GM21423 (cell line): ENCODE measurements around the gene MAG.

Source experiments
- ATAC-seq: cut with Tn5 transposase; IDR thresholded peaks from one replicate; pipeline ENCODE4 v1.9.1; 2021; ENCODE audit warnings: mild to moderate bottlenecking, moderate library complexity; ENCODE audit not compliant: unreplicated experiment

The MAG gene

DNA sequence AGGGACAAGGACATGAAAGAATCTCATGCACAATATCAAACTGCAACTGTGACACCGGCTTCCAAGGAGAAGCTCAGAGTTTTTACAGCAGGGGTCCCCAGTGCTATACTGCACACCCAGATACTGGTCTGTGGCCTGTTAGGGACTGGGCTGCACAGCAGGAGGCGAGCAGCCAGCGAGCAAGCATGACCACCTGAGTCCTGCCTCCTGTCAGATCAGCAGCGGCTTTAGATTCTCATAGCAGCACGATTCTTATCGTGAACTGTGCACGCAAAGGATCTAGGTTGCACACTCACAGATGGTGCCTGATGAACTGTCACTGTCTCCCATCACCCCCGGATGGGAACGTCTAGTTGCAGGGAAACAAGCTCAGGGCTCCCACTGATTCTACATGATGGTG, 23.9 kb downstream of the MAG start:
- ATAC-seq: no peak

DNA sequence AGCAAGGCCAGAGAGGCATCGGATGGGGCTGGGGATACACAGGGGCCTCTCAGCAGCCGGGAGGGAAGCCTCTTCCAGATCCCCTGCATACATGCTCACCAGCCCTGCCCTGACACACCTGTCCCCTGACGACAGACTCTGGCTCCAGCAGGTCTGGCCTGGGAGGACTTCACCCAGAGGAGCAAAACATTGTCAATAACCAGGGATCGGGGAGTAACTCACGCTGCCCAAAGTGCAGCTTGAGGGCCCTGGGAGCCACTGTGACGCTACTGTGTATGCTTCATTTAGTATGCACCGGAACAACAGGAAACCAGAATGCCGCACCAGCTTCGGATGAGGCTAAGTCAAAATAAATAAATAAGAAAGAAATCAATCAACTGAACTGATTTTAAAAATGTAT, 24.6 kb downstream of the MAG start:
- no peak for ATAC-seq

DNA sequence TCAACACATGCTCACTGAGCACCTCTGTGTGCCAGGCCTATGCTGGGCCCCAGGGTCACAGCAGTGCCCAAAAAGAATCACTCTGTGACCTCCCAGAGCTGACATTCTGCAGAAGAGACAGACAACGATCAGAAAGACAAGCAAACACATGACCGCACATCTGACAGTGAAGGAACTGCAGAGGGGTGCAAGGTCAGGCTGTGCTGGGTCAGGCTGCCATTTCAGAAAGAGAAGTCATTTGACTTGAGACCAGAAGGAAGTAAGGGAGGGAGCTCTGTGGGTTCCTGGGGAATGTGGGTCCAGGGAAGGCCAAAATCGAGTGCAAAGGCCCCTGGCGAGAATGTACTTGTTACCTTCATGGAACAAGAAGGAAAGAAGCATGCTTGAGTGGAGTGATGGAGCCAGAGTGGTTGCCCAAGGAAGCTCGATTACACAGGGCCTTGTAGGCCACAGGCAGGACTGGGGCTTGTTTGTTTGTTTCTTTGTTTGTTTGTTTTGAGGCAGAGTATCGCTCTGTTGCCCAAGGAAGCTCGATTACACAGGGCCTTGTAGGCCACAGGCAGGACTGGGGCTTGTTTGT, 25.6 kb downstream of the MAG start:
- ATAC-seq: no peak

DNA sequence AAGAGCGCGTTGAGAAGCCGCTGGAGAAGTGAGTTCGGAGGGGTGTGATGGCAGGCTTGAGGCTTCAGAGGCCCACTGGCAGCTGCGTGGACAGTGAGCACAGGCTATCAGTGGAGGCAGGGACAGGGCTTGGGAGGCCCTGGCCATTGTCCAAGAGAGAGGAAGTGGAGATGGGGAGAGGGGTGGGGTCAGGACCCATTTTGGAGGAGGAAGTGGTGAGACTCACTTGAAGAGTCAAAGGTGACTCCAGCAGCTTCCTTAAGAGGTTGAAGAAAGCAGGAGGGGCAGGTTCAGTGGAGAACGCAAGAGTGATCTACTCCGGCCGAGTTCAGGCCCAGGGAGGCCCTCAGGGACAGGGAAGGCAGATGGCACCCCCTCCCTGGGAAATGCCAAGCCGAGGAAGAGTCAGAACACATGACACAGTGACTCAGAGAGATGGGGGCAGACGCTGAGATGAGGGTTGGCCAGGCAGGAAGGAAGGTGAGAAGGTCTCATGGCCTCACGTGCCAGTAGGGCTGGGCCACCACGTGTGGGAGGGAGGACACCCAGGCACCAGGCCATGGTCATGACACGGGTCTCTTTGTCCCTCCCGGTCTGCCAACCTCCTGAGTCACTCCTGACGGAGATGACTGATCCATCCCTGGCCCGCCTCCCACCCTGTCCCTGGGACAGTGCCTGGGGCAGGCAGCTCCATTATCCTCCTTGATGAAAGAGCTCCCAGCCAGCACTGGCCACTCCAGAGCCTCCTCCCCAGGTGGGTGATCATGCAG, 26.9 kb downstream of the MAG start:
- no peak for ATAC-seq

DNA sequence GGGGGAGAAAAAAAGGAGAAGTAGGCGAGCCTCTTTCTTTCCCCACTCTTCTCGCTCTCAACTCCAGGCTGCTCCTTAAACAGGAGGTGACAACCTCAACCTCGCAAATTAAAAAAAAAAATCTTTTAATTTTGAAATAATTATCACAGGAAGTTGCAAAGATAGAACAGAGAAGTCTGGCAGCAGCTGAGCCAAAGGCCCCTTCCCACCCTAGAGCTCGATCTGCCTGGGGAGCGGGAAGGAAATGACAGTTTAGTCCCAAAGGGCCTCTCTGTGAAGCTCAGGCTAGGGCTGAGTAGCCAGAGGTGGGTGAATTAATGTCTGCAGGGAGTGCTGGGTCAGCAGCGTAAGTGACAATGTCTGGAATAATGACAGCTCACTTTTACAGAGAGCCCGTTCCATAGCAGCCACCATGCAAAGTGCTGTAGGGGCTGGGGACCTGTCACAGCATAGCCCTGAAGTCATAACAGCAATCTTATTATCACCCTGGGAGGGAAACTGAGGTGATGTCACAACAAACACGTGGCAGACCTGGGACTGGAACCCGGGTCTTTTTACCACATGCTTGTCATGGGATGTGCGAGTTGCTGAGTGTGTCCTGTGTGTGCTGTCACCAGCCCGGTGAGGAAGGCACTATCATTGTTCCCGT, 28.2 kb downstream of the MAG start:
- no peak for ATAC-seq

DNA sequence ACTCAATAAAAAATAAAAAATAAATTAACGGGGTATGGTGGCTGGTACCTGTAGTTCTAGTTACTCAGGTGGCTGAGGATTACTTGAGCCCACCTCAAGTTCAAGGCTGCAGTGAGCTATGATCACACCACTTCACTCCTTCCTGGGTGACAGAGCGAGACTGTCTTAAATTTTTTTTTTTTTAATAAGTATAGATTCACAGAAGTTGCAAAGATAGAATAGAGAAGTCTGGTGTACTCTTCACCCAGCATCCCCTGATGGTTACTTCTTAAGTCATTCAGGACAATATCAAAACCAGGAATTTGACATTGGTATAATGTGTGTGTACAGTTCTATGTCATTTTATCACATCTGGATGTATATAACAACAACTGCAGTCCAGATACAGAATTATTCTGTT, 29.3 kb downstream of the MAG start:
- no peak for ATAC-seq

DNA sequence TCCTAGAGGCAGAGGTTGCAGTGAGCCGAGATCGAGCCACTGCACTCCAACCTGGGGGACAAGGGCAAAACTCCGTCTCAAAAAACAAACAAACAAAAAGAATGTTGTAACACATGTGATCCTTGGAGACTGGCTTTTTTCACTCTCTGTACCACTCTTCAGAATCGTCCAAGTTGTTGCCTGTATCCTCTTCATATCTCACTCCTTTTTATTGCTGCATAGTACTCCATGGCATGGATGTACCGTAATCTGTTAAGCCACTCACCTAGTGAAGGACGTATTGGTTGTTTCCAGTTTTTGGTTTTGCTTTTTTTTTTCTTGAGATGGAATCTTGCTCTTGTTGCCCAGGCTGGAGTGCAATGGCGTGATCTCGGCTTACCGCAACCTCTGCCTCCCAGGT, 30.1 kb downstream of the MAG start:
- ATAC-seq: no peak

DNA sequence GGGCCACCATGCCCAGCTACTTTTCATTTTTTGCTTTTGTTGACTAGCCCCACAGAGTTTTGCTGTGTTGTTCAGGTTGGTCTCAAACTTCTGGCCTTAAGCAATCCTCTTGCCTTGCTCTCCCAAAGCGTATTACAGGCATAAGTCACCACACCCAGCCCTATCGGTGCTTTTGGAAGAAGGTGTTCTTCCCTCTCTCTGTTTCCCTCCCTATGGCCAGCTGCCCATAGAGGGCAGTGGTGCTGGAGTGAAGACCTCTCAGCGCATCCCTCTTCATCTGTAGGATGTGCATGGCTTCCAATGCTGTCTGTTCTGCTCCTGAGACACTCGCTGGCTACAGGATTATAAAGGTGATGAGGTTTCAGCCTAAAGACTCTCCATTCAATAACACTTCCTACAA, 35.7 kb downstream of the MAG start:
- no peak for ATAC-seq

DNA sequence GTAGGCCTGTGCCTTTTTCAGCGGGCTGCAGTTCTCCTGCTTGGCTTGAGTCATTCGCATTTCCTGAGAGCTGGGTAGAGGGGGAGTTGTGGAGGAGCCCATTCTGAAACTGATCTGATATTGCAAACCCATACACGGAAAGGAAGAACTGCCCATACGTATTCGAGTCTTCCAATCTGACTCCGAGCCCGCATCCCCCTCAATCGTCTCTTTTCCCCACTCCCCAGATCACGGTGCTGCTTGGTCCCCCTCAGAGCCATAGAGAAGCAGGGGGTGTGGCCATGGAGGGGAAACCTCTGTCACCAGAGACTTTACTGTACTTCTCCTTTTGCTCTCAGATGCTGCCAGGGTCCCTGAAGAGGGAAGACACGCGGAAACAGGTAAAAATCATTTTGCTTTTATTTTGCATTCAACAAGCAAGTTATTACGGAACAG, 36.9 kb downstream of the MAG start, which contains the start of gene CD22:
Gene CD22, plus strand, starts transcription at position 337 of the 435 bp plus-strand sequence. CDS start 2,854 bp downstream, outside the sequence.
- no peak for ATAC-seq

DNA sequence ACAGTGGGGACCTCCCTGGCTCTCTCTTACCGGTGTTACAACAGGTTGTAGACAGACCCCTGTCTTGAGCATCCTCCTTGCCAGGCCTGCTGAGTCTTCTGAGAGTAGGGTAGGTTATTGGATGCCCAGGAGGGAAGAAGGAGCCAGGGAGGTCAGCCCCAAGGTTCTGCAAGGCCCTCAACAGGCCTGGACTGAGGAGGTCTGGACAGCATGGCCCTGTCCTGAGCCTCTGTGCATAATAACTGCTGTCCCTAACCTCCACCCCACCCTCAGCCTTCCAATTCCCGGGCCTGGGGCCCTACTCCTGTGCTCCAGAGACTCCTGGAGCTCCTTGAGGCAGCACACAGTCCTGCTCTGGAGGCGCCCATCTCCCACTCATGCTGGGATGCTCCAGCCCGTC, 37.4 kb downstream of the MAG start:
- ATAC-seq: no peak

DNA sequence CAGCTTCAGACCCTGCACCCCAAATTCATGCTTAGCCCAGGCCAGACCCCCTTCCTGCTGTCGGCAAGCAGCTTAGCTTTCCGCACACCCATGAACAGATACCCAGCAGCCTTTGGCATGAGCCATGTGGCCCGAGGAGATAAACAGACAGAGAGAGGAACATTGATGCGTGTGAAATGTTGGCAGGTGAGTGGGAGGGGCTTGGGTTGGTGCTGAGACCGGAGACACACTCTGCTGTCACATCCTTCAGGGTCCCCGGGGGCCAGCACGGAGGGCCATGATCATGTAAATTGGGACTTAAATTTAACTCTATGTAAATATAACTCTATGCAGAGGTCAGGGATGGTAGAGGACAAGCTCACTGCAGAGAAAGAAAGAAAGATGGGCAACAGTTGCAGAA, 38.5 kb downstream of the MAG start:
- peak; percentile 56 for ATAC-seq

DNA sequence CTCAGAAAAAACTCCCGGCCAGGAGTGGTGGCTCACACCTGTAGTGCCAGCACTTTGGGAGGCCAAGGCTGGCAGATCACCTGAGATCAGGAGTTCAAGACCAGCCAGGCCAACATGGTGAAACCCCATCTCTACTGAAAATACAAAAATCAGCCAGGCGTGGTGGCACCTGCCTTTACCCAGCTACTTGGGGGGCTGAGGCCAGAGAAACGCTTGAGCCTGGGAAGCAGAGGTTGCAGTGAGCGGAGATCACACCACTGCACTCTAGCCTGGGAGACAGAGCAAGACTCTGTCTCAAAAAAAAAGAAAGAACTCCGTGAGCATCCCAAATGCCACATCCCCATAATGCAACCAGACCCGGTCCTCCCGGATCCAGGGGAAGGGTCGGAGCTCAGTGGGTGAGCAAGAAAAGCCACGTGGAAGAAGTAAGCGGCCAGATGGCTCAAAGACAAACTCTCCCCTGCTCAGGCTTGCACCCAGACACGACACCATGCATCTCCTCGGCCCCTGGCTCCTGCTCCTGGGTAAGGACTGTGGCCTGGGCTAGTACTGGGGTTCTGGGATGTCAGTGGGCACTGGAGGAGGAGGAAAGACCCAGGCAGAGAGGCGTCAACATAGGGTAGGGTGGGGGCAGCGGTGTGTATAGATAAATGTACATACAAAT, 39.7 kb downstream of the MAG start:
- ATAC-seq: no peak

DNA sequence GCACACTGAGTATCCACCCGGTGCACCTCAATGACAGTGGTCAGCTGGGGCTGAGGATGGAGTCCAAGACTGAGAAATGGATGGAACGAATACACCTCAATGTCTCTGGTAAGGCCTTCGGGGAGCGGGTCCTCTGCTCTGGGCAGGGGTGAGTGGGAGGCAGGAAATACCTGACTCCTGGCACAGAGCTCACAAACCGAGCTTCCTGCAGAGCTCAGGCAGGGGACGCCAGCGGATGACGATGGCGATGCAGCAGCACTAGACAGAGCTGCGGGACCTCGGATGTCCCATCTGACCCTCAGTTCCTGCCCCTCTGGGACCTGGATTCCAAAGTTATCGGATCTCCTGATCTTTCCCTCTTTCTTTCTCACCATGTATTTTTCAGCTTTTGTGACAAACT, 40.9 kb downstream of the MAG start:
- no peak for ATAC-seq

DNA sequence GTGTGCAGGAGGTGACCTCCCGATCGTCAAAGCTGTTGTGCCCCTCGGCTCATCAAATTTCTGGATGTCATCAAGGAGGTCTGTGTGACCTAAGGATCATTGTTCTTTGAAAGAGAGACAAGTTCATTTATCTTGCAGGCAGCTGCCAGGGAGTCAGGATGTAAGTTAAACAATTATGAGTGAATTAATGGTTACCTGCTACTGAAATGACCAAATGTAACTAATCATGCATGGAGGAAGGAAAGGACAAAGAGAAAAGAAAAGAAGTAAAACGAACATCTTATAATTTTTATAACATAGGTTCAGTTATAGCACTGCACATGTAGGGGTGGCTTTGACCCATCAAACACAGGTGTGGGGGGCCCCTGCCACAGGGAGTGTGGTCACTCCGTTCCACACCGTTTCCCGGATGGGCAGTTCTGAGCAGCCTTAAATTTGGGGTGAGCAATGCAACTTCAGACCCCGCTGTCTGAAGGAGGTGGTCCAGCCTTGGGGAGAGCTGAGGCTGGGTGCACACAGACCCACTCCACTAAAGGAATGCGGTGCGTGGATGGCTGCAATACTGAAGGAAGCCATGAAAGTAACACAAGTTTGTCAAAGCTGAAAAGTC, 42.3 kb downstream of the MAG start:
- no peak for ATAC-seq

DNA sequence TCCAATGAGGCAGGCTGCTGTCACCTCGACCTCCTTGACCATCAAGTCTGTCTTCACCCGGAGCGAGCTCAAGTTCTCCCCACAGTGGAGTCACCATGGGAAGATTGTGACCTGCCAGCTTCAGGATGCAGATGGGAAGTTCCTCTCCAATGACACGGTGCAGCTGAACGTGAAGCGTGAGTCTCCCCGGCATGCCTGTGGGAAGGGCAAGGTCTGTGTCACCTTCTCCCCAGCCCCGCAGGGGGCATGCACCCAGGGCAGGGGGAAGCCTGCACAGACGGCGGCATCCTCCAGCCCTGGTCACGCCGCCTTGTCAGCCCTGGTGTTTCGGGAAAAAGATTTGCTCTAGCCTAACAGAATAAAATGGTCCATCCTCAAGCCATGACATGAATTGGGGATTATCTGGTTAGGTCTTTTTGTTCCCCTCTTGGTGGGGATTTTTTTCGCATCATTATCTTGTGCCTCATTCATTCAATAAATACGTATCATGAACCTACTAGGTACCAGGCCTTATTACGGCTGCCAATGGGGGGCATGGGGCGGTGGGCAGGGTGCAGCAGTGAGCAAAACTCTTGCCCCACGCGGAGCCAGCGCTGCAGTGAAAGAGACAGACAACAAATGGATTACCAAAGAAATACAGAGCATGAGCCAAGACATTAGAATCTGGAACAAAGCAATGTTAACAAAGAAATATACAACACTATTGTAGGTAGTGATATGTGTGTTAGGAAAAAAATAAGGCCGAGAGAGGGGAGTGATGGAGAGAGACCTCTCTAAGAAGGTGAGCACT, 44.4 kb downstream of the MAG start:
- no peak for ATAC-seq

DNA sequence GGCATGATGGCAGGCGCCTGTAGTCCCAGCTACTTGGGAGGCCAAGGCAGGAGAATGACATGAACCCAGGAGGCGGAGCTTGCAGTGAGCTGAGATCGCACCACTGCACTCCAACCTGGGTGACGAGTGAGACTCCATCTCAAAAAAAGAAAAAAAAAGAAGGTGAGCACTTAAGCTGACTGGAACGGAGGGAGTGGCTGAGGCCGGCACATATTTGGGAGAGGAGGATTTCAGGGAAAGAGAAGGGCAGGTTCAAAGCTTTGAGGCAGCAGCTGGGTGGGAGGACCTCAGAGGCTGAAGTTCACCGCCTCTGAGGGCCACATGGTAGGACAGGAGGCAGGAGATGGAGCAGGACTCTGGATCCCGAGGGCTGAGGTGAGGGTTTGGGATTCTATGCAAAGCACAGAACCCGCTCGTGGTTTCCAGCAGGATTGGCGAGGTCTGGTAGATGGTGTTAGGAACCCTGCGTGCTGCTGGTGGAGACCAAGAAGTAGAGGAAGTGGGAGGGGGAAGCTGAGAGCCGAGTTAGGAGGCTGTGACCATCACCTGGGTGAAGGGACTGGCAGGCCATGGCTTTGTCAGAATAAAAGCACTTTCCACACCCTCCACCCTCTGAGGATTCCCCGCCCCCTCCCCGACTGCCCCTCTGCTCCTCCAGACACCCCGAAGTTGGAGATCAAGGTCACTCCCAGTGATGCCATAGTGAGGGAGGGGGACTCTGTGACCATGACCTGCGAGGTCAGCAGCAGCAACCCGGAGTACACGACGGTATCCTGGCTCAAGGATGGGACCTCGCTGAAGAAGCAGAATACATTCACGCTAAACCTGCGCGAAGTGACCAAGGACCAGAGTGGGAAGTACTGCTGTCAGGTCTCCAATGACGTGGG, 45.4 kb downstream of the MAG start:
- ATAC-seq: no peak

DNA sequence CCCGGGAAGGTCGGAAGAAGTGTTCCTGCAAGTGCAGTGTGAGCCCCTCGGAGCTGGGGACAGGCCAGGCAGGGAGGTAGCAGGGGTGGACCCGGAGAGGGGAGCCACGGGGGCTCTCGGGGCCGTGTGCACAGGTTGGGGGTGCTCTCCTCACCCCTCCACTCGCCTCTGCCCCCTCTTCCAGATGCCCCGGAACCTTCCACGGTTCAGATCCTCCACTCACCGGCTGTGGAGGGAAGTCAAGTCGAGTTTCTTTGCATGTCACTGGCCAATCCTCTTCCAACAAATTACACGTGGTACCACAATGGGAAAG, 46.0 kb downstream of the MAG start:
- no peak for ATAC-seq

DNA sequence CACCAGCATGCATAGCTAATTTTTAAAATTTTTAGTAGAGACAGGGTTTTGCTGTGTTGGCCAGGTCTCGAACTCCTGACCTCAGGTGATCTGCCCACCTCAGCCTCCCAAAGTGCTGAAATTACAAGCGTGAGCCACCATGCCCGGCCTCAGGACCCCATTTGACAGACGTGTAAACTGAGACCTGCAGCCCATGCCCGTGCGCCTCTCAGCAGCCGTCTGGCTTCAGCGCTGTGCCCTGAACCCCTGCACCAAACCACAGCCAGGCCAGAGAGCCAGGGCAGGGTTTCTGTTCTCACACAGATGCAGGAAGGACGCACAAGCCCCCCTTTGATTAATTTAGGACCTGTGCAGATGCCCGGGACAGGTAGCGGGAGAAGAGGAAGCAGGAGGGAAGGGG, 48.5 kb downstream of the MAG start:
- ATAC-seq: no peak

DNA sequence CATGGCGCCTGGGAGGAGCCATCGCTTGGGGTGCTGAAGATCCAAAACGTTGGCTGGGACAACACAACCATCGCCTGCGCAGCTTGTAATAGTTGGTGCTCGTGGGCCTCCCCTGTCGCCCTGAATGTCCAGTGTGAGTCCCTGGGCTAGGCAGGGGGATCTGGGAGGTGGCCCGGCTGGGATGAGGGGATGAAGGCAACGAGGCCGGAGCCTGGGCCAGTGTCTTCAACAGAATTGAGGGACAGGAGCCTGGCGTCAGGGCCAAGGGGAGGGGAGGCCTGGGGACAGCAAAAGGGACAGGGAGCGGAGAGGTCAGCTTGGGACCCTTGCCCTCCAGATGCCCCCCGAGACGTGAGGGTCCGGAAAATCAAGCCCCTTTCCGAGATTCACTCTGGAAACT, 49.0 kb downstream of the MAG start:
- no peak for ATAC-seq
